IgD-negative memory B cell (primary cell): ENCODE results near the gene HMG20B. TPM values are rescaled to one million over a fixed set of nuclear protein-coding genes. Genes with fewer than 3 reads are reported as not detected.
"Not testable (repeated sequence)": the region's sequence is repeated elsewhere in the genome, so short reads cannot be mapped to it uniquely, and the experiment has no call there.

Experiments used
- H3K27ac Mint-ChIP-seq, 3 donors: one replicate each; pipeline ENCODE4 v1.8.0; 2020 to 2022; ENCODE audit warnings: mild to moderate bottlenecking in 3 of 3, mixed read lengths in 3 of 3, moderate library complexity in 1 of 3
- H3K27me3 Mint-ChIP-seq: one replicate; pipeline ENCODE4 v1.8.0; 2021; ENCODE audit warnings: mixed read lengths
- H3K36me3 Mint-ChIP-seq: one replicate; pipeline ENCODE4 v1.8.0; 2020; ENCODE audit warnings: mild to moderate bottlenecking, mixed read lengths
- H3K4me1 Mint-ChIP-seq, 3 donors: one replicate each; pipeline ENCODE4 v1.8.0; 2020 to 2022; ENCODE audit warnings: mixed read lengths in 3 of 3, mild to moderate bottlenecking in 1 of 3
- H3K4me3 Mint-ChIP-seq, 4 donors: one replicate each; pipeline ENCODE4 v1.8.0; 2020 to 2022; ENCODE audit warnings: mild to moderate bottlenecking in 4 of 4, mixed read lengths in 4 of 4, moderate library complexity in 3 of 4
- H3K9me3 Mint-ChIP-seq, 3 donors: one replicate each; pipeline ENCODE4 v1.8.0; 2020 to 2021; ENCODE audit warnings: mixed read lengths in 3 of 3, mild to moderate bottlenecking in 1 of 3
- polyA plus RNA-seq: library from polyadenylated mRNA; unstranded; fragments of 300-500 nt; fragmentation: Illumina TruSeq; gene quantifications from one replicate; pipeline ENCODE4 v1.2.3, GENCODE V29; 2021

Gene HMG20B
- 49.3 TPM for polyA plus RNA-seq

GRCh38 chr19:3572855-3573161 is at the start of gene HMG20B:
Gene HMG20B (plus strand): TSS chr19:3572944. CDS start chr19:3573310, 366 bp downstream.
- Mint-ChIP-seq H3K27me3 (no peaks in the 10 kb centered on the region), H3K9me3 (no peaks in the 10 kb centered on the region), H3K4me3 (peak within 1 kb of the TSS; percentile 84 to 92 (median 88)), H3K4me1 (peaks cover 5 to 10% (median 8%) of the 10 kb centered on the region in 3 donors), H3K27ac (peak within 1 kb of the TSS; percentile 35 to 92 (median 78)), H3K36me3 (peaks cover 6% of the 10 kb centered on the region)

GRCh38 chr19:3523361-3524077 is 49.2 kb upstream of the HMG20B start:
- H3K4me3 Mint-ChIP-seq: no peak overlapping the region
- peaks cover 0 to 7% (median 6%) of the 10 kb centered on the region in 3 donors for H3K4me1 Mint-ChIP-seq
- peaks cover 6% of the 10 kb centered on the region for H3K36me3 Mint-ChIP-seq
- H3K9me3 Mint-ChIP-seq: no peaks in the 10 kb centered on the region
- no peaks in the 10 kb centered on the region for H3K27me3 Mint-ChIP-seq
- no peak overlapping the region for H3K27ac Mint-ChIP-seq

- Mint-ChIP-seq H3K4me3 (no peak overlapping the region), H3K36me3 (peaks cover 6% of the 10 kb centered on the region), H3K27me3 (no peaks in the 10 kb centered on the region), H3K9me3 (no peaks in the 10 kb centered on the region), H3K4me1 (peaks cover 0 to 6% (median 4%) of the 10 kb centered on the region in 3 donors), H3K27ac (no peak overlapping the region)
Measured at GRCh38 chr19:3524078-3524842, 48.5 kb upstream of the HMG20B start.

- Mint-ChIP-seq H3K4me1 (peaks cover 0 to 6% (median 4%) of the 10 kb centered on the region in 3 donors), H3K9me3 (no peaks in the 10 kb centered on the region), H3K27ac (no peak overlapping the region), H3K36me3 (peaks cover 6% of the 10 kb centered on the region), H3K4me3 (no peak overlapping the region), H3K27me3 (no peaks in the 10 kb centered on the region)
Measured at GRCh38 chr19:3524904-3525451, 47.8 kb upstream of the HMG20B start.

GRCh38 chr19:3526507-3527237 is 46.1 kb upstream of the HMG20B start:
- Mint-ChIP-seq H3K4me1 (peaks cover 0 to 3% (median 0%) of the 10 kb centered on the region in 3 donors), H3K4me3 (no peak overlapping the region), H3K36me3 (peaks cover 2% of the 10 kb centered on the region), H3K27me3 (no peaks in the 10 kb centered on the region), H3K27ac (no peak overlapping the region), H3K9me3 (no peaks in the 10 kb centered on the region)

GRCh38 chr19:3527238-3527910 is 45.4 kb upstream of the HMG20B start:
- Mint-ChIP-seq H3K27ac (no peak overlapping the region), H3K9me3 (no peaks in the 10 kb centered on the region), H3K27me3 (no peaks in the 10 kb centered on the region), H3K36me3 (peaks cover 2% of the 10 kb centered on the region), H3K4me1 (no peaks in the 10 kb centered on the region), H3K4me3 (no peak overlapping the region)

GRCh38 chr19:3528080-3528479 is 44.7 kb upstream of the HMG20B start:
- Mint-ChIP-seq H3K4me3 (no peak overlapping the region), H3K27ac (no peak overlapping the region), H3K36me3 (peaks cover 2% of the 10 kb centered on the region), H3K4me1 (no peaks in the 10 kb centered on the region), H3K9me3 (no peaks in the 10 kb centered on the region), H3K27me3 (no peaks in the 10 kb centered on the region)

GRCh38 chr19:3528539-3529211 is 44.1 kb upstream of the HMG20B start:
- Mint-ChIP-seq H3K4me3 (no peak overlapping the region), H3K9me3 (no peaks in the 10 kb centered on the region), H3K4me1 (no peaks in the 10 kb centered on the region), H3K27me3 (no peaks in the 10 kb centered on the region), H3K36me3 (peaks cover 2% of the 10 kb centered on the region), H3K27ac (no peak overlapping the region)

GRCh38 chr19:3529299-3529698 is 43.4 kb upstream of the HMG20B start:
- not testable (repeated sequence) for H3K36me3 Mint-ChIP-seq

GRCh38 chr19:3530389-3530788 is 42.4 kb upstream of the HMG20B start:
- Mint-ChIP-seq H3K4me1 (no peaks in the 10 kb centered on the region), H3K4me3 (no peak overlapping the region), H3K27me3 (no peaks in the 10 kb centered on the region), H3K9me3 (no peaks in the 10 kb centered on the region), H3K36me3 (no peaks in the 10 kb centered on the region), H3K27ac (no peak overlapping the region)

More at GRCh38 chr19:3529299-3529698, 43.4 kb upstream of the HMG20B start:
- not testable (repeated sequence) for H3K27ac Mint-ChIP-seq, H3K4me1 Mint-ChIP-seq, H3K4me3 Mint-ChIP-seq, H3K9me3 Mint-ChIP-seq, H3K27me3 Mint-ChIP-seq

- Mint-ChIP-seq H3K9me3 (no peaks in the 10 kb centered on the region), H3K4me1 (no peaks in the 10 kb centered on the region), H3K36me3 (no peaks in the 10 kb centered on the region)
Measured at GRCh38 chr19:3531716-3532115, 41.0 kb upstream of the HMG20B start.

GRCh38 chr19:3532154-3532786 is 40.5 kb upstream of the HMG20B start:
- Mint-ChIP-seq H3K4me3 (no peak overlapping the region), H3K9me3 (no peaks in the 10 kb centered on the region), H3K36me3 (no peaks in the 10 kb centered on the region), H3K4me1 (no peaks in the 10 kb centered on the region), H3K27ac (no peak overlapping the region), H3K27me3 (no peaks in the 10 kb centered on the region)

More at GRCh38 chr19:3531716-3532115, 41.0 kb upstream of the HMG20B start:
- no peaks in the 10 kb centered on the region for H3K27me3 Mint-ChIP-seq
- H3K4me3 Mint-ChIP-seq: no peak overlapping the region
- no peak overlapping the region for H3K27ac Mint-ChIP-seq

GRCh38 chr19:3533033-3533432 is 39.7 kb upstream of the HMG20B start:
- Mint-ChIP-seq H3K27ac (peak overlapping the region in 1 of 3 donors; percentile 48), H3K27me3 (no peaks in the 10 kb centered on the region), H3K36me3 (no peaks in the 10 kb centered on the region), H3K9me3 (no peaks in the 10 kb centered on the region), H3K4me1 (no peaks in the 10 kb centered on the region), H3K4me3 (no peak overlapping the region)
